Measurements from ENCODE around the gene USF3. TPM values are rescaled to one million over a fixed set of nuclear protein-coding genes. Genes with fewer than 3 reads are reported as not detected.

USF3 gene
- total and polyA plus RNA-seq, 2 donors (not counting 1 experiment from before 2014, with no cell fraction given) = 9.8 to 38.9 TPM

DNA sequence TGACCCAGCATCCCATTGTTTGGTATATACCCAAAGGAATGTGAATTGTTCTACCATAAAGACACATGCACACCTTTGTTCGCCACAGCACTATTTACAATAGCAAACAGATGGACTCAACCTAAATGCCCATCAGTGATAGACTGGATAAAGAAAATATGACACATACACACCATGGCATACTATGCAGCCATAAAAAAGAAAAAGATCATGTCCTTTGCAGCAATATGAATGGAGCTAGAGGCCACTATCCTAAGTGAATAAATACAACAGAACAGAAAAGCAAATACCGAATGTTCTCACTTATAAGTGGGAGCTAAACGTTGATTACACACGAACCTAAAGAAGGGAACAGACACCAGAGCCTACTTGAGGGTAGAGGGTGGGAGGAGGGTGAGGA, 11.4 kb upstream of the USF3 start:
- TF ChIP-seq, protein P1, sequence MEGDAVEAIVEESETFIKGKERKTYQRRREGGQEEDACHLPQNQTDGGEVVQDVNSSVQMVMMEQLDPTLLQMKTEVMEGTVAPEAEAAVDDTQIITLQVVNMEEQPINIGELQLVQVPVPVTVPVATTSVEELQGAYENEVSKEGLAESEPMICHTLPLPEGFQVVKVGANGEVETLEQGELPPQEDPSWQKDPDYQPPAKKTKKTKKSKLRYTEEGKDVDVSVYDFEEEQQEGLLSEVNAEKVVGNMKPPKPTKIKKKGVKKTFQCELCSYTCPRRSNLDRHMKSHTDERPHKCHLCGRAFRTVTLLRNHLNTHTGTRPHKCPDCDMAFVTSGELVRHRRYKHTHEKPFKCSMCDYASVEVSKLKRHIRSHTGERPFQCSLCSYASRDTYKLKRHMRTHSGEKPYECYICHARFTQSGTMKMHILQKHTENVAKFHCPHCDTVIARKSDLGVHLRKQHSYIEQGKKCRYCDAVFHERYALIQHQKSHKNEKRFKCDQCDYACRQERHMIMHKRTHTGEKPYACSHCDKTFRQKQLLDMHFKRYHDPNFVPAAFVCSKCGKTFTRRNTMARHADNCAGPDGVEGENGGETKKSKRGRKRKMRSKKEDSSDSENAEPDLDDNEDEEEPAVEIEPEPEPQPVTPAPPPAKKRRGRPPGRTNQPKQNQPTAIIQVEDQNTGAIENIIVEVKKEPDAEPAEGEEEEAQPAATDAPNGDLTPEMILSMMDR (IDR thresholded peaks at IDR 0.05) = no peak
- TF ChIP-seq EZH2 (IDR thresholded peaks at IDR 0.05; ENCODE audit: borderline replicate concordance, insufficient read depth, low read depth, low read length, poor library complexity, severe bottlenecking) = no peak
- H3K4me2 ChIP-seq (replicated peaks; ENCODE audit: low read depth, low read length, poor library complexity, severe bottlenecking) = no peak overlapping the region
- Mint-ChIP-seq H3K4me3 (no peak overlapping the region), H3K9me3 (ENCODE audit: insufficient read depth) (no peaks in the 10 kb centered on the region), H3K27ac (no peak overlapping the region), H3K27me3 (peaks cover 3% of the 10 kb centered on the region), H3K4me1 (no peaks in the 10 kb centered on the region)
- no peak overlapping the region for H3K4me3 ChIP-seq (ENCODE audit: control extremely low read depth in 1 of 5, extremely low read depth in 1 of 5, insufficient read depth in 1 of 5, low read depth in 2 of 5, low read length in 4 of 5)
- H3K9ac ChIP-seq (ENCODE audit: low read length) = no peak overlapping the region
- no peaks in the 10 kb centered on the region for H3K79me2 ChIP-seq (ENCODE audit: control insufficient read depth, insufficient read depth, low read length)
- no peak for ATAC-seq (ENCODE audit: low read depth)
- H2AFZ ChIP-seq (ENCODE audit: insufficient read depth, low read depth, low read length, poor library complexity, severe bottlenecking) = no peak overlapping the region
- WGBS (ENCODE audit: insufficient coverage) = no CpG with 5 or more reads among the region's 4 CpGs
- H3K9me3 ChIP-seq (ENCODE audit: control extremely low read depth in 1 of 3, control insufficient read depth in 2 of 3, insufficient read depth in 1 of 3, low read length in 2 of 3) = no peaks in the 10 kb centered on the region
- ChIA-PET POLR2A (interaction anchor here (0.6 kb wide), 1 partner anchor 21 kb away, joined by 4 read pairs; no protein-coding TSS in a partner anchor), CTCF (no interaction called here)
- H3K4me1 ChIP-seq (ENCODE audit: control insufficient read depth in 2 of 2, insufficient read depth in 2 of 2, low read length in 2 of 2) = no peaks in the 10 kb centered on the region
- H3K36me3 ChIP-seq (replicated peaks in 1 of 2; ENCODE audit: control extremely low read depth in 1 of 2, control insufficient read depth in 1 of 2, extremely low read depth in 1 of 2, insufficient read depth in 2 of 2, low read length in 1 of 2) = no peaks in the 10 kb centered on the region
- no peaks in the 10 kb centered on the region for H4K20me1 ChIP-seq (ENCODE audit: control insufficient read depth, insufficient read depth, low read length, poor library complexity, severe bottlenecking)
- H3K27ac ChIP-seq (ENCODE audit: low read length in 2 of 2) = no peak overlapping the region
- no peak for DNase-seq
- intact Hi-C loops (cut with micrococcal nuclease) = no loop called here
- H3K27me3 ChIP-seq (replicated peaks in 1 of 4; ENCODE audit: control extremely low read depth in 1 of 4, control insufficient read depth in 3 of 4, insufficient read depth in 4 of 4, low read length in 3 of 4) = no peaks in the 10 kb centered on the region

DNA sequence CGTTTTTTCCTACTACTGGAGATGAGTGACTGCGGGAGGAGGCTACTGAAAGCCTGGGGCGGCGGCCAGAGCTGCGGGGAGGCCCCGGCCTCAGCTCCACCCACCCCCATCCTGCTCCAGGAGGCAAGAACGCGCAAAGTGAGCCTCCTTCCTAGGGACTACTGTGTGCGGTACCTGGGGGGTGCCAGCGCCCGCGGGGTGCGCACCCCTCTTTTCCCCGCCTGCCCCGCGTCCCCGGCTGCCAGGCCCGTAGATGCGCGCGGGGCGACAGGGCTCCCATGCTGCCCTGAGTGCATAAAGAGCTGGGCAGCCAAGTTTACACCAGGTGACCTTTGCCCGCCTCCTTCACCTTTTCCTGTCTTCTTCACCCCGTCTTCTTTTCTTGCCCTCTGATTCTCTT, 2.5 kb upstream of the USF3 start:
- Histone ChIP-seq H3K36me3 (replicated peaks in 1 of 2; ENCODE audit: control extremely low read depth in 1 of 2, control insufficient read depth in 1 of 2, extremely low read depth in 1 of 2, insufficient read depth in 2 of 2, low read length in 1 of 2) (peaks cover 0 to 2% of the 10 kb centered on the region in 2 experiments), H3K4me1 (ENCODE audit: control insufficient read depth in 2 of 2, insufficient read depth in 2 of 2, low read length in 2 of 2) (peaks cover 29 to 31% of the 10 kb centered on the region in 2 donors), H3K79me2 (ENCODE audit: control insufficient read depth, insufficient read depth, low read length) (peaks cover 43% of the 10 kb centered on the region), H3K9ac (ENCODE audit: low read length) (peak overlapping the region; percentile 48), H3K4me2 (replicated peaks; ENCODE audit: low read depth, low read length, poor library complexity, severe bottlenecking) (peak overlapping the region; percentile 79), H3K4me3 (ENCODE audit: control extremely low read depth in 1 of 5, extremely low read depth in 1 of 5, insufficient read depth in 1 of 5, low read depth in 2 of 5, low read length in 4 of 5) (peak overlapping the region in 4 of 5 experiments; percentile 3 to 52 (median 38)), H2AFZ (ENCODE audit: insufficient read depth, low read depth, low read length, poor library complexity, severe bottlenecking) (peak overlapping the region; percentile 74), H3K27me3 (replicated peaks in 1 of 4; ENCODE audit: control extremely low read depth in 1 of 4, control insufficient read depth in 3 of 4, insufficient read depth in 4 of 4, low read length in 3 of 4) (no peaks in the 10 kb centered on the region), H3K27ac (ENCODE audit: low read length in 2 of 2) (peak overlapping the region in 1 of 2 donors; percentile 88), H4K20me1 (ENCODE audit: control insufficient read depth, insufficient read depth, low read length, poor library complexity, severe bottlenecking) (no peaks in the 10 kb centered on the region), H3K9me3 (ENCODE audit: control extremely low read depth in 1 of 3, control insufficient read depth in 2 of 3, insufficient read depth in 1 of 3, low read length in 2 of 3) (no peaks in the 10 kb centered on the region)
- DNase-seq (peak; percentile 27), ATAC-seq (ENCODE audit: low read depth) (no peak)
- WGBS (ENCODE audit: insufficient coverage) = 39% methylated on average over 22 of the region's 24 CpGs
- H3K4me1 Mint-ChIP-seq = peaks cover 15% of the 10 kb centered on the region
- POLR2A ChIA-PET = interaction anchor here (1.3 kb wide), 1 partner anchor 68 kb away, joined by 4 read pairs; no protein-coding TSS in a partner anchor
- H3K27me3 Mint-ChIP-seq = no peaks in the 10 kb centered on the region
- H3K27ac Mint-ChIP-seq = peak overlapping the region; percentile 75
- no peaks in the 10 kb centered on the region for H3K9me3 Mint-ChIP-seq (ENCODE audit: insufficient read depth)
- peak overlapping the region; percentile 79 for H3K4me3 Mint-ChIP-seq
- TF ChIP-seq, protein P1 (IDR thresholded peaks at IDR 0.05) = no peak
- TF ChIP-seq EZH2 (IDR thresholded peaks at IDR 0.05; ENCODE audit: borderline replicate concordance, insufficient read depth, low read depth, low read length, poor library complexity, severe bottlenecking) = no peak
- CTCF ChIA-PET = interaction anchor here (0.7 to 1.6 kb wide), 5 partner anchors 10 to 95 kb away, joined by 3 to 6 read pairs (median 3); no protein-coding TSS in a partner anchor
- intact Hi-C loops (cut with micrococcal nuclease) = no loop called here
